Activated gamma-delta T cell treated with Interleukin-2 at 50 U/mL for 16 hours (primary cell): Measurements from ENCODE around the gene AGPAT1.
A peak's percentile ranks its signal among the peaks of the same experiment; 100 is the strongest.
"Not testable (repeated sequence)": the region's sequence is repeated elsewhere in the genome, so short reads cannot be mapped to it uniquely, and the experiment has no call there.

Experiments
- DNase-seq: peaks from one replicate; pipeline ENCODE4 v3.0.0-alpha.2; 2020

Gene AGPAT1

GRCh38 chr6:32146687-32147086 lies 29.2 kb downstream of the AGPAT1 start:
- no peak for DNase-seq

- DNase-seq: no peak
Observed at GRCh38 chr6:32146287-32146686, 29.6 kb downstream of the AGPAT1 start.

- not testable (repeated sequence) for DNase-seq
Observed at GRCh38 chr6:32144238-32144637, 31.6 kb downstream of the AGPAT1 start.

GRCh38 chr6:32140420-32141046 lies 35.4 kb downstream of the AGPAT1 start:
- DNase-seq: no peak

GRCh38 chr6:32139590-32139989 lies 36.3 kb downstream of the AGPAT1 start:
- no peak for DNase-seq

- no peak for DNase-seq
Observed at GRCh38 chr6:32137454-32137853, 38.4 kb downstream of the AGPAT1 start.

GRCh38 chr6:32133786-32134185 lies 42.1 kb downstream of the AGPAT1 start:
- DNase-seq: no peak

- DNase-seq: no peak
Observed at GRCh38 chr6:32132110-32132509, 43.8 kb downstream of the AGPAT1 start.

- DNase-seq: no peak
Observed at GRCh38 chr6:32131439-32131948, 44.4 kb downstream of the AGPAT1 start.

- no peak for DNase-seq
Observed at GRCh38 chr6:32129297-32130088, 46.4 kb downstream of the AGPAT1 start.

GRCh38 chr6:32128751-32129296 lies 47.1 kb downstream of the AGPAT1 start:
- no peak for DNase-seq

GRCh38 chr6:32127717-32128592 lies 47.9 kb downstream of the AGPAT1 start, which contains the start of gene ATF6B:
TSS of gene ATF6B (minus strand) at chr6:32128246. CDS start at chr6:32128207, 39 bp downstream.
- DNase-seq: peak; percentile 97

GRCh38 chr6:32127409-32127716 lies 48.5 kb downstream of the AGPAT1 start:
- no peak for DNase-seq

- DNase-seq: no peak
Observed at GRCh38 chr6:32126880-32127279, 49.0 kb downstream of the AGPAT1 start.

GRCh38 chr6:32123681-32124080 lies 52.2 kb downstream of the AGPAT1 start:
- no peak for DNase-seq

GRCh38 chr6:32120573-32121059 lies 55.3 kb downstream of the AGPAT1 start:
- no peak for DNase-seq

- DNase-seq: peak; percentile 57
Observed at GRCh38 chr6:32118782-32119628, 56.9 kb downstream of the AGPAT1 start.
